GM20000 (cell line): Measurements from ENCODE around the gene SUGCT.

Experiments used
- DNase-seq: peaks from one replicate; pipeline ENCODE4 v3.0.0; 2012; ENCODE audit warnings: low spot score
- TF ChIP-seq, protein P1 (sequence below): IDR thresholded peaks from 2 replicates; pipeline ENCODE4 v1.5.1; 2012; ENCODE audit warnings: mild to moderate bottlenecking, control low read depth; ENCODE audit errors: extremely low read depth, missing control alignments

SUGCT gene

GRCh38 chr7:40828686-40829600, 694.1 kb downstream of the SUGCT start:
- DNase-seq, result no peak

GRCh38 chr7:40833191-40833887, 698.5 kb downstream of the SUGCT start:
- TF ChIP-seq, protein P1, sequence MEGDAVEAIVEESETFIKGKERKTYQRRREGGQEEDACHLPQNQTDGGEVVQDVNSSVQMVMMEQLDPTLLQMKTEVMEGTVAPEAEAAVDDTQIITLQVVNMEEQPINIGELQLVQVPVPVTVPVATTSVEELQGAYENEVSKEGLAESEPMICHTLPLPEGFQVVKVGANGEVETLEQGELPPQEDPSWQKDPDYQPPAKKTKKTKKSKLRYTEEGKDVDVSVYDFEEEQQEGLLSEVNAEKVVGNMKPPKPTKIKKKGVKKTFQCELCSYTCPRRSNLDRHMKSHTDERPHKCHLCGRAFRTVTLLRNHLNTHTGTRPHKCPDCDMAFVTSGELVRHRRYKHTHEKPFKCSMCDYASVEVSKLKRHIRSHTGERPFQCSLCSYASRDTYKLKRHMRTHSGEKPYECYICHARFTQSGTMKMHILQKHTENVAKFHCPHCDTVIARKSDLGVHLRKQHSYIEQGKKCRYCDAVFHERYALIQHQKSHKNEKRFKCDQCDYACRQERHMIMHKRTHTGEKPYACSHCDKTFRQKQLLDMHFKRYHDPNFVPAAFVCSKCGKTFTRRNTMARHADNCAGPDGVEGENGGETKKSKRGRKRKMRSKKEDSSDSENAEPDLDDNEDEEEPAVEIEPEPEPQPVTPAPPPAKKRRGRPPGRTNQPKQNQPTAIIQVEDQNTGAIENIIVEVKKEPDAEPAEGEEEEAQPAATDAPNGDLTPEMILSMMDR, result no peak
- DNase-seq, result no peak

More at GRCh38 chr7:40828686-40829600, 694.1 kb downstream of the SUGCT start:
- TF ChIP-seq, protein P1, result no peak

GRCh38 chr7:40833888-40834234, 699.1 kb downstream of the SUGCT start:
- DNase-seq, result no peak
- TF ChIP-seq, protein P1, result no peak

- no peak for DNase-seq
- TF ChIP-seq, protein P1, result no peak
These were observed 701.4 kb downstream of the SUGCT start for GRCh38 chr7:40836218-40836617.

- TF ChIP-seq, protein P1, result no peak
- DNase-seq, result no peak
These were observed 705.1 kb downstream of the SUGCT start for GRCh38 chr7:40839881-40840280.

DNA sequence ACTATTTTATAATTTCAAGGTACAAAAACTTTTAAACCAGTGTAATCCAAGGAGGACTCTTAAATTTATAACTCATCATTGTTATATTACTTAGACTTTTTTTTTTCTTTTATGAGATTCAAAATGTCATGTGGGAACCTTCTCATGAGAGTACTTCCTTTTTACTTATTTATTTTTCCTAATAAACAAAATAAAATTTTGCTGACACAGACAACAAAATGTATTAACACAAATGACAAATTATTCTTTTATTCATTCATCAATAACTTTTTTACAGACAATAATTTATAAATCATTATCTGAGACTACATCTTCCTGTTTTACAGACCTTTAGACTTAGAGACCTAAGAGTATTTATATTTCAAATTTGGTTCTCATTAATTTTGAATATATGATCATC, 706.2 kb downstream of the SUGCT start:
- no peak for DNase-seq
- TF ChIP-seq, protein P1, result no peak

DNA sequence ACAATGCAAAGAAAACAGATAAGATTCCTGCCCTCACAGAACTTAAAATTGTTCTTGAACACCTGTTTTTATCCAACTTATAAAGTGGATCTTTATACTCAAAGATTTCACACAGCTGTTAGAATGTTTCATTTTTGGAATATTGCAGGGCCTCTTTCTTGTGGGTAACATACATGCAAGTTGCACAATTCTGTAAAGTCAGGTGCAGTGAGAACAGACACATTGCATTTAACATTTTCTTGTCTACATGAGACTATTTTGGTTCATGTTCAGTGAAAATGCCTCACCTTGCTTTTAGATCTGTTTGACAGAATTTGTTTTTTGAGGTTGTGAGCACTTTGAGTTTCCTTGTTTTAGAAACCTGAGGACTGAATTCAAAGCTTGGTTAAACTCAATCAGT, 707.8 kb downstream of the SUGCT start:
- TF ChIP-seq, protein P1, result no peak
- DNase-seq, result no peak
